KG1 (cell line): ENCODE measurements around the gene PI4KA.
"Not testable (repeated sequence)": the region's sequence is repeated elsewhere in the genome, so short reads cannot be mapped to it uniquely, and the experiment has no call there.

ENCODE experiments used
- DNase-seq: peaks from one replicate; lab custom pipeline; 2025; lab: John Stamatoyannopoulos, UW

Gene PI4KA

DNA sequence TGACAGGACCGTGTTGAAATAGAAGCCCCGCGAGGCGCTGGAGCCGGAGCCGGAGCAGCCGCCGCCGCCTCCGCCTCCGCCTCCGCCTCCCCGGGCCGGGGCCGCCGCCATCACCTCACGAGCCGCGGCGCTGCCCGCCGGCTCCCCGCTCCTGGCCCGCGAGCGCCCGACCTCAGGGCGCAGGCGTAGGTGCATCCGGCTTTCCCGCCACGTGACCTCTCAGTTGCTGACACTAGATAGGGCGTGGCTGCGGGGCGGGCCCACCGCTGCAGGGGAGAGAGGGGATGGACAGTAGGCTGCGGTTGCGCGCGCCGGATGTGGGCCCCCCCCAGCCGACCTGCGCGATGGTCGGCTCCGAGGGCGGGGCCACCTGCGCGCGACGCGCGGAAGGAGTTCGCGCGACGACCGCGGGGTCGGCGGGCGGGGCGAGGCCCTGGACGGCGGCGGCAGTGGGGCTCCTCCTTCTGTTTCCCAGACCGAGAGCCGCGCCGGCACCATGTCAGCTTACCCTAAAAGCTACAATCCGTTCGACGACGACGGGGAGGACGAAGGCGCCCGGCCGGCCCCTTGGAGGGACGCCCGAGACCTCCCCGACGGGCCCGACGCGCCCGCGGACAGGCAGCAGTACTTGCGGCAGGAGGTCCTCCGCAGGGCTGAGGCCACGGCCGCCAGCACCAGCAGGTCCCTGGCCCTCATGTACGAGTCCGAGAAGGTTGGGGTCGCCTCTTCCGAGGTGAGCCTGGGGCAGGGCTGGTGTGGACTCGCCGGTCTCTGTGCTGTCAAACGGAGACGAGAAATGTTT, at the start of gene PI4KA, which contains the start of gene SNAP29:
TSS of gene PI4KA (minus strand) at position 197 of the 802 bp plus-strand sequence. CDS start at position 111, 86 bp downstream.
TSS of gene SNAP29 (plus strand) at position 393 of the 802 bp plus-strand sequence. CDS start at position 497, 104 bp downstream.
- DNase-seq: peak; percentile 83

DNA sequence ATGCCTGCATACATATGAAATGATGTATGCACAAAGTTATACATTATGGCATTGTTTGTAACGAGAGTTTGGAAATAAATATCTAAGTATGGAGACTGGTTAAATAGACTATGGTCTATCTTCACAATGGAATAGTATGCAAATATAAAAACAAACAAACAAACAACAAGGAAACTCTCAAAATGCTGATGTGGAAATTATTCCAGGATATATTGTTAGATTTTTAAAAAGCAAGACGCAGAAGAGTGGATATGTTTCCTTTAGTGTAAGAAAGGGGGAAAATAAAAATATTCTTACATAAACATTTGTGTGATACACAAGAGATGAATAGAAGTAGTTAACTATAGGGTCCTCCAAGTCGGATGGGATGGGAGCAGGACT, 47.8 kb upstream of the PI4KA start:
- no peak for DNase-seq

DNA sequence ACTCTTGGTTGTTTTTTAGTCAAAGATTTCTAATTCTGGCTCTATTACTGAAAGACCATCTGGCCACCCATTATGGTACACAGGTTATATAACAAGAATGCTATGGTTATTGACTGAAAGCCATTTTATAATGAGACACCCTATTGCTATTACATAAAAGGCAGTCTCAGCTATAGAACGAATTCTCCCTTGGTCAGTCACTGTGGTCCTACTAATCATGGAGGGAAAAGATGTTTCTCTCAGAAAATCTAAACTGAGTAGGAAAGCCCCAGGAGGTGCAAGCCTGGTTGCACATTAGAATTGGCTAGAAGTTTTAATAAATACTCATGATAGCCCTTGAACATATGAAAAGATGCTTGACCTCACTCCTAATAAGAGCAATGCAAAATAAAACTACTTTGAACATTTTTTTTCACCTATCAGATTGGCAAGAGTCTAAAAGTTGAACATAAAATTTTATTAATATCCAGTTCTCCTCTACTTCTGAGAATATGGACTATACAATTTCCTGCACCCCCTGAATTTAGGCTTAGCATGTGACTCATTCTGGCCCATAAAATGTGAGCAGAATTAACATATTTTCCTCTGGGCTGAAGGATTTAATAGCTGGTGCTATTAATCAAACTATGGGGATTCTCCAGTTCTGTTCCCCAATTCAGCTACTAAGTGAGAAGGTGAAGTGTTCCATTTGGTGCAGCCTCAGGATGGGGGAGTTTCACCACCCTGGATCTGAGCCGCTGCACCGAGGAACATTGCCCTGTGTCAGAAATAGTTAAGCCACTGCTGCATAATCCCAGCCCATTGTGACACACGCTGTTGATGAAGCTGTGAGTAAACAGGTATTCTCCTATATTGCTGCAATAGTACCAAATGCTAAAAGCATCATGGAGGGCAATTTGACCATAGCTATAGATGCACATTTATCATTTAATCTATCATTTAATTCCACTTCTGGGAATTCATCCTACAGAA, 47.1 kb upstream of the PI4KA start:
- no peak for DNase-seq

DNA sequence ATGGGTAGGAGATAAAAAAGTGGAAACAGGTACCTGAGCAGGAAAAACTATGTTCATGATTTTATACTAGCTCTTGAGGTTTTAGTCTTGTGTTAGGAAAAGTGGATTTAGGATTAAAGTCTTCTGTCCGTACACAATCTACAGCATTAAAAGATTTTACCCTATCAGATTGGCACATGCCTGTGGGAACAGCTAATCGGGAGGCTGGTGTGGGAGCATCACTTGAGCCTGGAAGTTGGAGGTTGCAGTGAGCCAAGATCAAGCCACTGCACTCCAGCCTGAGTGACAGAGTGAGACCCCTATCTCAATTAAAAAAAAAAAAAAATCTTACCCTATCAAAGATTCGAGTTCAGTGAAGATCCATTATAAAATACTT, 46.4 kb upstream of the PI4KA start:
- no peak for DNase-seq

DNA sequence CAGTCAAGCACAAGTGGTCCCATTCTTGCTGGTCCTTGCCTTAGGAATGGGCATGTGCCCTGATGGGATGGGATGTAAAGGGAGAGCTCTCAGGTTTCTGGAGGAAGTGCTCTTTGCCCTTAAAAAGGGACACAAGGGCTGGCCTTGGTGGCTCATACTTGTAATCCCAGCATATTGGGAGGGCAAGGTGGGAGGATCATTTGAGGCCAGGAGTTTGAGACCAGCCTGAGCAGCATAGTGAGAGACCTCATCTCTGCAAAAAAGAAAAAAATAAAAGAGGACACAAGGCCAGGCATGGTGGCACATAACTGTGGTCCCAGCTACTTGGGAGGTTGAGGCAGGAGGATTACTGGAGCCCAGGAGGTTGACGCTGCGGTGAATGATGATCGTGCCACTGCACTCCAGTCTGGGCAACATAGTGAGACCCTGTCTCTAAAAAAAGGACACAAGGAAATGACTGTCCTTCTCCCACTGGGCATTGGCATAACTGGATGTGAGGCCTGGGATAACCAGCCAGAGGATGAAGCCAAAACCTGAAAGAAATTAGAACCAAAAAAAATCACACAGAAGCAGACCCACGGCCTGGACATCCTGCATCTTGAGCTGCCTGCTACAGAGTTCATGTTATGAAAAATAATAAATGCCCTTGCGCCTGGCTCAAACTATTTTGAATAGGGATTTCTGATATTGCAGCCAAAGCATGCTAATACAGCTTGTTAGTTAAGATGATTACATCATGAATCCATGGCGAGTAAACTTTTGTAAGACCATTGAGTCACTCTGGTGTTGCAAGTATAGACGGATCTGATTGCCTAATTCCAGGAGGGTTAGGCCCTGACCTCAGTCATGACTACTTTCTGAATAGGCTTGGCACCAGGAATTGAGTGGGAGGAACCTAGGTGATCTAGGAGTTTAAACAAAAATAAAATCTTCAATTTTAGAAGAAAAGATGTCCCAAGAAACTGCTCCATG, 45.7 kb upstream of the PI4KA start:
- DNase-seq: no peak

DNA sequence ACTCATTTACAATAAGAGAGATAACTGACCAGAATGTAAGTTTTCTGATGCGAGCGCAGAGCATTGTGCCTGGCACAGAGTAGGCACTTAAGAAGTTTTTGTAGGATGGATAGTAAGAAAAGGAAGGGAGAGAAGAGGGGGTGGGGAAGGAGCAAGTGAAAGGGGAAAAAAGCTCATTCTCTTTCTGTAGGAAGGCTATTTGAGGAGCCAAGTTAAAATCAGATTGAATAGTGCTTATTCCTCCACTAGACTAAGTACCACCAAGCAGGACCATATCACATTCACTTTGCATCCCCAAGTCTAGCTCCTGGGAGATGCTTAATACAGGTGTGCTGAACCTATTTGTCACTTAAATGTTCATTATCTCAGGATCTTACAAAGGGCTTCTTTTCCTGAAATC, 44.5 kb upstream of the PI4KA start:
- no peak for DNase-seq

DNA sequence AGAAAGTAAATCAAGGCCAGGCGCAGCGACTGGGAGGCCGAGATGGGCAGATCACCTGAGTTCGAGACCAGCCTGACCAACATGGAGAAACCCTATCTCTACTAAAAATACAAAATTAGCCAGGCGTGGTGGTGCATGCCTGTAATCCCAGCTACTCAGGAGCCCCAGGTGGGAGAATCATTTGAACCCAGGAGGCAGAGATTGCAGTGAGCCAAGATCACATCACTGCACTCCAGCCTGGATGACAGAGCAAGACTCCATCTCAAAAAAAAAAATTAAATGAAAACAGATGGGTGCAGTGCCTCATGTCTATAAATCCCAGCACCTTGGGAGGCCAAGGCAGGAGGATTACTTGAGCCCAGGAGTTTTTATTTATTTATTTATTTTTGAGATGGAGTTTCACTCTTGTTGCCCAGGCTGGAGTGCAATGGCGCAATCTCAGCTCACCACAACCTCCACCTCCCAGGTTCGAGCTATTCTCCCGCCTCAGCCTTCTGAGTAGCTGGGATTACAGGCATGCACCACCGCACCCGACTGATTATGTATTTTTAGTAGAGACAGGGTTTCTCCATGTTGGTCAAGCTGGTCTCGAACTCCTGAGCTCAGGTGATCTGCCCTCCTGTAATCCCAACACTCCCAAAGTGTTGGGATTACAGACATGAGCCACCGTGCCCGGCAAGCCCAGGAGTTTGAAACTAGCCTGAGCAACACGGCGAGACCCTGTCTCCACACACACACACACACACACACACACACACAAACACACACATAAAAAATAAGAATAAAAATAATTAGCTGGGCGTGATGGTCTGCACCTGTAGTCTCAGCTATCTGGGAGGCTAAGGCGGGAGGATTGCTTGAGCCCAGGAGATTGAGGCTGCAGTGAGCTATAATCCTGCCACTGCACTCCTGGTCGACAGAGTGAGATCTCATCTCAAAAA, 42.8 kb upstream of the PI4KA start:
- not testable (repeated sequence) for DNase-seq

DNA sequence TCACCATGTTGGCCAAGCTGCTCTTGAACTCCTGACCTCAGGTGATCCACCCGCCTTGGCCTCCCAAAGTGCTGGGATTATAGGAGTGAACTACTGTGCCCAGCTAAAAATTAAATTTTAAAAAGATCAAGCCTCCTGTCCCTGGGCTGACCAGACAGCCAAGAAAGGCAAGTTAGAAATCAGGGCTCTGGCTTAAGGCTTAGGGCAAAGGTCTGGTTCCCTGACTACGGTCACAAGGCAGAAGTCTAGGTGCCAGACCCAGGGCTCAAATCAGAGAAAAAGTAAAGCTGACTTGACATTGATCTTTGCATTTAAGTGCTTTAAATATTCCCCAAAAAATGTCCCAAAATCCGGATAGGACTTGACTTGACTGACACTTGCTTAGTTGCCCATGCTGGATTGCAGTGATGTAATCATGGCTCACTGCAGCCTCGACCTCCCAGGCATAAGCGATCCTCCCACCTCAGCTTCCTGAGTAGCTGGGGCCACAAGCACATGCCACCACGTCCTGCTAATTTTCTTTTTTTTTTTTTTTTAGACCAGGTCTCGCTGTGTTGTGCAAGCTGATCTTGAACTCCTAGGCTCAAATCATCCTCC, 41.3 kb upstream of the PI4KA start:
- DNase-seq: no peak

DNA sequence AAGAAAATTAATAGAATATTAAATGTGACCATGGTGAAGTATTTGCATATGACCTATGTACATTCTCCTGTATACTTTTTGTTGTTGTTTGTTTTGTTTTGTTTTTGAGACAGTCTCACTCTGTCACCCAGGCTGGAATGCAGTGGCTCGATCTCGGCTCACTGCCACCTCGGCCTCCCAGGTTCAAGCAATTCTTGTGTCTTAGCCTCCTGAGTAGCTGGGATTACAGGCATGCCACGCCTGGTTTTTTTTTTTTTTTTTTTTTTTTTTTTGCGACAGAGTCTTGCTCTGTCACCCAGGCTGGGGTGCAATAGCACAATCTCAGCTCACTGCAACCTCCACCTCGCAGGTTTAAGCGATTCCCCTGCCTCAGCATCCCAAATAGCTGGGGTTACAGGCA, 39.1 kb upstream of the PI4KA start:
- not testable (repeated sequence) for DNase-seq

DNA sequence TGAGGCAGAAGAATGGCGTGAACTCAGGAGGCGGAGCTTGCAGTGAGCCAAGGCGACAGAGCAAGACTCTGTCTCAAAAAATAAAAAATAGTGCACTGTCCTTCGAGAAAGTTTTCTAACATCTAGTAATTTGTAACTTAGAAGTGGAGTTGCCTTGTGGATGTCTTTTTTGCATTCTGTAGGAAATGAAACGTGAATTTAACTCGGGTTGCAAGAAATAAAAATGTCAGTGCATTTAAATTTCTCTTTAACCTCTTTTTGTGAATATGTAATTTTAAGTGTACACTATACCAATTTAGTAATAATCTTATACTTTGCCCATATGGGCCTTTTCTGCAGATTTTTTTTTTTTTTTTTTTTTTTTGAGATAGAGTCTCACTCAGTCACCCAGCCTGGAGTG, 32.4 kb upstream of the PI4KA start:
- DNase-seq: no peak

DNA sequence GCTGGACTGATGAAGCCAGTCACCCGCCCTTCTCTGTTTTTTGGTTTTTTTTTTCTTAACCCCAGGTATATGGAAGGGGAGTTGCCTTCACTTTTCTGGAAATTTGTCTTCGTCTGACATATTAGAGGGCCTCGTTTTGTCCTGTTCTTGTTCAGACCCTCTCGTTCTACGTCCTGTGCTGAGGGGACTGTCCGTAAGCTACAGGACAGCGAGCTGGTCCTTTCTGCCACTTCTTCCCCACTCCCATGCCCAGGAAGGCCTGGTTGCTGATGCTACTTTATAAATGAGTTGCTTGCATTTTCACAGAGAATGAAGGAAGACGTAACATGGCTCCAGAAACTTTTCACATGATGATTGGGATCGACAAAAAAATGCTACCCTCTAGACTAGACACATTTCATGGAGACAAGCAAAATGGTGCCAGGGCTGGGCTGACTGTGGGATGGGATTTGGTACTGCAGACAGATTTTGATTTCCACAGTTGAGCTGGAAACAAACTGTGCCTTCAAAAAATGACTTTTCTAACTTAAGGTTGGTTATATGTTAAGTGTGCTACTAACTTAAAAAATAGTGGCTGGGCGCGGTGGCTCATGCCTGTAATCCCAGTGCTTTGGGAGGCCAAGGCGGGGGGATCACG, 31.4 kb upstream of the PI4KA start:
- no peak for DNase-seq

DNA sequence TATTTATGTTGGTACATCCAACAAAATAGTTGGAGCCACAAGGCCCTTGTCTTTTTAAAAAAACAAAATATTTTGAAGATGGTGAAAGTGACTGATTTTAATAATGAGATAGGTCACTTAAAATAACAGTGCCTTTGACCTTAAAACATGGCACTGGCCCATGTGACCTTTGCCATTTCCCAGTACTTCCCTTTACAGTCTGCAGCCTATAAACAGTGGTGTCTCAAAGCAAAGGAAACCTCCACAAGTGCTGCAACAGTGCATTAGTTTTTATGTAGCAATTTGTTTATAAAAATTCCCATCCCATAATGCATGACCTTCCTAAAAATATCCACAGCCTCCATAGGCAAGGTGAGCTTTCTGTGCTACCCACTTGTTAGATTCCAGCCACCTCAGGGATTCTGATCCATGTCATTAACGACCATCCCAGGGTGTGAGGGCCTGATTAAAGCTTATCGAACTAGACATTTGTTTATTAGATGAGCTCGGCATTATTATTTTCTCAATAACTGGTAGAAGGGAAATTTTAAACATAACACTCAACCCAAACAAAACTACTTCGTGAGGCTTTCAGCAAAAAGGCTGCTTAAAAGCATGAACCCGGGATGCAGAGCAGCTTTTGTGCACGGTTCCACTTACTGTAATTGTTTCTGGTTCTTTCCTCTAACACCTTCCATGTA, 30.6 kb upstream of the PI4KA start:
- DNase-seq: no peak

DNA sequence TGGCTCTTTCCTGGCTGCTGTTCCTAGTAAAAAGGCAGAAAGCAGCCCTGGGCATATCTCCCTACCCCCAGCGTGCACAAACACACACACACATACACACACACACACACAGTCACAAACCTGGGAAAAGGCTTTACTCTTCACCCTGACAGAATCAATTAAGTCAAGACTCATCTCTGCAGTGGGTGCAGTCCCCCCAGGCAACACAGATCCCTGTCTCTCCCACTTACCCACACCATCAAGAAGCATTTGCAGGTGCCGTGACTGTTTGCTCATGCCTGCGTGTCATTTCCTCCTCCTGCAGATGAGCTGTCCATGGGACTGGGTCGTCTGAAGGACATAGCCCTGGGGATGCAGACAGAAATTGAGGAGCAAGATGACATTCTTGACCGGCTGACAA, 28.8 kb upstream of the PI4KA start:
- no peak for DNase-seq

DNA sequence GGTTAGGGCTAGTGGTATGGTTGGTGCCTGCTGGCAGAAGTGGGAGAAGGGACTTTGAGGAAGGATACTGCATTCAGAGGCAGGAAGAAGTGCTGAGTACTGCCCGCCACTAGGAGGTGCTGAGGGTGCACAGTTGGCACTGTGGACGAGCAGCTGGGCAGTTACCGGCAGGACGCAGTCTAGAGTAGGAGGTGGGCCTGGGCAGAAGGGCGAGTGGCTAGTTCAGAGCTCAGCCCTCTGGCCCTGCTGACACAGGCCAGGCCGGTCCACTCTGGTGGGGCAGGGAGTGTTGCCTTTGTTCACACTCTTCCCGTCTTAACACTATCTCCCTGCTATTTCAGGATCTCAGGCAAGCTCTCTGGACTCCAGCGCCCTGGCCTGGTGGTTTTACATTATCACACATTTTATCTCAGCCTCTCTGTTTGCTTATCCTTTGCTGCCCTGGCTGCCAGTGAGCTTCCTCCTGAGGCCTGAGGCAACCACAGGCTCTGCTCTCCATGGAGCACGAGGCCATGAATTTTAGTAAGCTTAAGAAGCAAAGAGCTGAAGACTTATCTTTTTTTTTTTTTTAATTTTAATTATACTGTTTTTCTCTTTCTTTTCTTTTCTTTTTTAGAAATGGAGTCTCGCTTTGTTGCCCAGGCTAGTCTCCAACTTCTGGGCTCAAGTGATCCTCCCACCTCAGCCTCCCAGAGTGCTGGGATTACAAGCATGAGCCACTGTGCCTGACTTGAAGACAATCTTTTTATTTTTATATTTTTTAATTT, 27.1 kb upstream of the PI4KA start:
- DNase-seq: no peak

DNA sequence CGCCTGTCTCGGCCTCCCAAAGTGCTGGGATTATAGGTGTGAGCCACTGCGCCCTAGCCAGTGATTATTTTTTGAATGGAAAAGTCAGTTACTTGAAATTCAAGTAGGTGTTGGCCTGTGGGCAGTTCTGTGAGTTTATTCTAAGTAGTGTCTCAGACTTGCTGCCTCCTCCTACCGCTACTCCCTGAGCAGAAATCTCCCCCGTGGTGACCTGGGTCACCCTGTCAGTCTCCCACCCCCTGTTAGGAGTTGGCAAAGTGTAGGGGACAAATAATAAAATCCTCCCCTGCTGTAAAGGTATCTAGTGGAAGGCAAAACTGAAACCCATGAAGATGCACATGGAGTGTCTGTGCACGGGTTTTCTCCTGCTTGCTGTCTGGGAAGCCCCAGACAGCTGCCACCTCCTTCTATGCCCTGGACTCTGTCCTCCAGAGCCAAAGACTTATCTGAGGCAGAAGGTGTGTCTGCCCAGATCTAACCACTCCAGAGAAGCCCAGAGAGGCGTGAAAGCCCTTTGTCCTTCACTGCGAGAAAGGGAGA, 26.5 kb upstream of the PI4KA start:
- no peak for DNase-seq

DNA sequence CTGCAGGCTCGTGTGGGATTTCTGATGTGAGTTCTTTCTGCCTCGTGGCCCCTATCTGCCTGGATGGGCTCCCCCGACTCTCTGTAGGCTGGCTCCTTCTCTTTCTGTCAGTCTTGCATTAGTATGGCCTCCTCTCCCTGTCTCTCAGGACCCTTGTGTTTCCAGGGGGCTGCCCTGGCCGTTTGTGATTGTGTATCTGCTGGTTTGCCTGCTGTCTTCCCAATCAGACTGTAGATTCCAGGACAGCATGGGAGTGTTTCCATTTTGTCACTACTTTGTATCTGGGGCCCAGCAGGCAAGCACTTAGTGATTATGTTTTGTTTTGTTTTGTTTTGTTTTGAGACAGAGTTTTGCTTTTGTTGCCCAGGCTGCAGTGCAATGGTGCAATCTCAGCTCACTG, 25.8 kb upstream of the PI4KA start:
- DNase-seq: no peak

DNA sequence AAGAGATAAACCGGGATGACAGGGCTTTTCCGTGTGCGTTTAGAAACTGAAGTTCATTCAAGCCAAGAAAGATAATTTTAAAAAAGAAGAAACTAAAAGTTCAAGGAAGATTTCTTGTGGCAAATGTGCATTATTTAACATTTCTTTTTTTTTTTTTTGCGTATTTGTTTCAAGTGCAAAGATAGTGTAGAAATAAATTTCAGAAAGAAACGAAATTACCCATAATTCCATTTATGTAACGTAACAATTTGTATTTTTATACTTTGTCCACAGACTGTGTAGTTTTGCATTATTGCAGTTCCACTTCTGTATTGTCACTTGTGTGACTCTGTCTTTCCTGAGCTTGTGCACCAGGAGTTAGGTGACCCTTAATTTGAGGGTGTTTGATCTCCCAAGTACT, 24.2 kb upstream of the PI4KA start:
- DNase-seq: no peak
